Measurements from ENCODE around the gene ZNF683. TPM values are rescaled to one million over a fixed set of nuclear protein-coding genes. Genes with fewer than 3 reads are reported as not detected.
"Not testable (repeated sequence)": the region's sequence is repeated elsewhere in the genome, so short reads cannot be mapped to it uniquely, and the experiment has no call there.

The ZNF683 gene
- 1 to 10 TPM in 1 of 2 experiments, under 1 TPM in 1; 0.69 to 1.3 TPM for total RNA-seq

DNA sequence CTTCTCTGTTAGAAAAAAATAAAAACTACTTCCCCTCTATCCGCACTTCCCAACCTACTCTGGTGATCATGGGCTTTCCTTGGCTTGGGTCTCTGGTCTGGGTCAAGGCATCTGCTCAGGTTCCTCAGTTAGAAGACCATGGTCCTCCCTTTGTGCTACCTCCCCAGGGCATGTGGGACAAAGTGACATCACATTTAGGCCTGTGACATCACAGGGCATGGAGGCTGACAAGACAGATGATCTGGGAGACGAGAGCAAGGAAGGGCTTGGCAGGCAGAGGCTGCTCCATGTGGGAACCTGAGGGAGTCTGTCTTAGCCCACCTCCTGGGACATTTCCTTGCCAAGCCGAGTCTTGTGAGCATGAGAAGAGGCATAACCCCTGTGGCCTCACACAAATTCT is at the start of gene ZNF683:
Gene ZNF683, minus strand, starts transcription at position 140 of the 400 bp plus-strand sequence. CDS start 4,179 bp downstream, outside the sequence.
- intact Hi-C loops (cut with micrococcal nuclease), result loop anchor here (5.0 kb wide), 1 partner anchor 55 kb away; the partner anchor contains the start of gene CD52
- not testable (repeated sequence) for H3K9me3 Mint-ChIP-seq; H3K27me3 Mint-ChIP-seq; DNase-seq; H3K36me3 Mint-ChIP-seq (ENCODE audit: low read depth); ATAC-seq; H3K4me3 Mint-ChIP-seq
- CTCF ChIA-PET, result interaction anchor here (3.7 to 4.3 kb wide), 2 partner anchors 9 to 45 kb away, joined by 24 to 53 read pairs; no protein-coding TSS in a partner anchor
- POLR2A ChIA-PET, result interaction anchor here (1.2 kb wide), 1 partner anchor 84 kb away, joined by 3 read pairs; no protein-coding TSS in a partner anchor
- Mint-ChIP-seq H3K27ac (peak within 1 kb of the TSS; percentile 68), H3K4me1 (ENCODE audit: low read depth) (peaks cover 78% of the 10 kb centered on the region)

DNA sequence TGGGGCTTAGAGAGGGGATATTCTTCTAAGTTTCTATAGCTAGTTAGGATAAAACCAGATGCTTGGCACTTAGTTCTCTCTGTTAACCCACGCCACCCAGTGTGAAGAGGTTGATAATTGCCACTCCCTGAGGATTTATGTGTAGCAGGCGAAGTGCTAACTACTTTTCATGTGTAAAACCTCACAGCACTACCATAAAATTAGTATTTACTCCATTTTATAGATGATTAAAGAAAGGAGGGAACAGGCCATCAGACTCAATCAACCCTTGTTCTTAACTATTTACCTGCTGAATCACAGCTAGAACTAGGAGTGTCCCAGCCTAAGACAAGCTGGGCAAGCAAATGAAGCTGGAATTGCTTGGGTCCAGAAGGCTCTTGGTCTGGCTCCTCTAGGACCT is 46.9 kb upstream of the ZNF683 start:
- H3K27me3 Mint-ChIP-seq, result peaks cover 9% of the 10 kb centered on the region
- DNase-seq (no peak), ATAC-seq (no peak)
- no peaks in the 10 kb centered on the region for H3K36me3 Mint-ChIP-seq (ENCODE audit: low read depth)
- H3K4me3 Mint-ChIP-seq, result no peak overlapping the region
- intact Hi-C loops (cut with micrococcal nuclease), result no loop called here
- TF ChIP-seq, protein P1, sequence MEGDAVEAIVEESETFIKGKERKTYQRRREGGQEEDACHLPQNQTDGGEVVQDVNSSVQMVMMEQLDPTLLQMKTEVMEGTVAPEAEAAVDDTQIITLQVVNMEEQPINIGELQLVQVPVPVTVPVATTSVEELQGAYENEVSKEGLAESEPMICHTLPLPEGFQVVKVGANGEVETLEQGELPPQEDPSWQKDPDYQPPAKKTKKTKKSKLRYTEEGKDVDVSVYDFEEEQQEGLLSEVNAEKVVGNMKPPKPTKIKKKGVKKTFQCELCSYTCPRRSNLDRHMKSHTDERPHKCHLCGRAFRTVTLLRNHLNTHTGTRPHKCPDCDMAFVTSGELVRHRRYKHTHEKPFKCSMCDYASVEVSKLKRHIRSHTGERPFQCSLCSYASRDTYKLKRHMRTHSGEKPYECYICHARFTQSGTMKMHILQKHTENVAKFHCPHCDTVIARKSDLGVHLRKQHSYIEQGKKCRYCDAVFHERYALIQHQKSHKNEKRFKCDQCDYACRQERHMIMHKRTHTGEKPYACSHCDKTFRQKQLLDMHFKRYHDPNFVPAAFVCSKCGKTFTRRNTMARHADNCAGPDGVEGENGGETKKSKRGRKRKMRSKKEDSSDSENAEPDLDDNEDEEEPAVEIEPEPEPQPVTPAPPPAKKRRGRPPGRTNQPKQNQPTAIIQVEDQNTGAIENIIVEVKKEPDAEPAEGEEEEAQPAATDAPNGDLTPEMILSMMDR (IDR thresholded peaks at IDR 0.05), result no peak
- no peak overlapping the region for H3K27ac Mint-ChIP-seq
- no peaks in the 10 kb centered on the region for H3K4me1 Mint-ChIP-seq (ENCODE audit: low read depth)
- no peaks in the 10 kb centered on the region for H3K9me3 Mint-ChIP-seq
- ChIA-PET CTCF (interaction anchor here (0.7 to 2.1 kb wide), 7 partner anchors 9 to 250 kb away, joined by 3 to 6 read pairs (median 3); partner anchors contain the start of genes LIN28A and ZNF593), POLR2A (interaction anchor here (0.8 to 1.1 kb wide), 3 partner anchors 41 to 316 kb away, joined by 3 to 4 read pairs (median 3); no protein-coding TSS in a partner anchor)

DNA sequence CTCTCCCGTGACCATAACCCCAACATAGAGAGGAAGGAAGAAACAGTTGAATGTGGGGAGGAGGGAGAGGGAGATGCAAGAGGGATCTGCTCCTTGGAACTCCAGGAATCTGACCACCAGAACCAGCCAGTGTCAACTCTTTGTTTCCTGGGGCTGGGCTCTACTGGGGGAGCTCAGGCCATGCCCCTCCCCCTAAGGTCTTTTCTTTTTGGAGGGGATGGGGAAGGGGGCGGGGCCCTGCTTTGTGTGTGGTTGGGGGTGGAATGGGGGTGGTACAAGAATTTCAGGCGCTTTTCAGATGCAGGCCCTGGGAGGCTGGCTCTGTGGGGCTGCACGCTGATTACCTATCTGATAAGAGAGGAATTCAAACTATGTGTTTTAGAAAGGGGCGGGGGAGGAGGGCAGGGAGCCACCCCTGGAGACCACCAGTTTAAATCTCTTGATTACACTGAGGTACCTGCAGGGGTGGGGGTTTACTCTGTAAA is 46.4 kb upstream of the ZNF683 start:
- peaks cover 11% of the 10 kb centered on the region for H3K27me3 Mint-ChIP-seq
- ChIA-PET POLR2A (interaction anchor here (0.7 to 1.1 kb wide), 3 partner anchors 70 to 1349 kb away, joined by 3 read pairs; no protein-coding TSS in a partner anchor), CTCF (interaction anchor here (0.7 to 4.3 kb wide), 7 partner anchors 8 to 274 kb away, joined by 3 to 53 read pairs (median 3); partner anchors contain the start of genes LIN28A and ZNF593)
- ATAC-seq, result no peak
- DNase-seq, result no peak
- no peaks in the 10 kb centered on the region for H3K36me3 Mint-ChIP-seq (ENCODE audit: low read depth)
- no peak overlapping the region for H3K27ac Mint-ChIP-seq
- no peak overlapping the region for H3K4me3 Mint-ChIP-seq
- H3K4me1 Mint-ChIP-seq (ENCODE audit: low read depth), result no peaks in the 10 kb centered on the region
- TF ChIP-seq, protein P1 (IDR thresholded peaks at IDR 0.05), result no peak
- no peaks in the 10 kb centered on the region for H3K9me3 Mint-ChIP-seq
- intact Hi-C loops (cut with micrococcal nuclease), result no loop called here

DNA sequence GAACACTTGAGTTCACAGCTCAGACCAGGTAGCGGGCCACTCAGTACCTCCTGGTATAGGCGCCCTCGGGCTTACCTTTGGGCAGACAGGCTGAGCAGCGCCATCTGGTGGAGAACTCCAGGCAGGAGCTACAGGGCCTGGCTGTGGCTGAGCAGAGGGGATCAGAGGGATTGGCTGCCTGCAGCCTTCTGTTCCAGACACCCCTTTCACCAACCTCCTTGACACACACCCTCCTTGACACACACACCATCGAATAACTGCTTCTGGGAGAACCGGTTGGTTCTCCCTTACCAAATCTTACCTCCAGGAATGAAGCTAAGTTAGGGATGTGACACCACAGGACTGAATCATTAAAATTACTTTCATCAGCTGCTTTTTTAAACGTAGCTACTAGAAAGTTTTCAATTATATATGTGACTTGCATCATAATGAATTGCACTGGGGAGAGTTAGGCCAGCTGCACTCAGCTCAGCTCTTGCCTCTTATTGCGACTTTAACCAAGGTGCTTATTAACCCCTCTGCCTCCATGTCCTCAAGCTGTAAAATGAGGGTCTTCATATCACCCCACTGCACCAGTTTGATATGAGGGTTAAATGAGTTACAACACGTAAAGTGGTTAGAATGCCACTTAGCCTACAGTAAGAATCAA is 44.7 kb upstream of the ZNF683 start:
- ChIA-PET POLR2A (interaction anchor here (0.6 to 1.8 kb wide), 6 partner anchors 38 to 454 kb away, joined by 3 to 4 read pairs (median 3); no protein-coding TSS in a partner anchor), CTCF (interaction anchor here (0.6 to 4.3 kb wide), 83 partner anchors 9 to 949 kb away, joined by 3 to 61 read pairs (median 5); partner anchors contain the start of genes CATSPER4, CD52, CEP85 and DHDDS)
- Mint-ChIP-seq H3K27ac (no peak overlapping the region), H3K36me3 (ENCODE audit: low read depth) (no peaks in the 10 kb centered on the region), H3K27me3 (peaks cover 24% of the 10 kb centered on the region), H3K4me1 (ENCODE audit: low read depth) (no peaks in the 10 kb centered on the region), H3K4me3 (no peak overlapping the region), H3K9me3 (no peaks in the 10 kb centered on the region)
- ATAC-seq, result peak; percentile 100
- peak; percentile 93 for DNase-seq
- intact Hi-C loops (cut with micrococcal nuclease), result no loop called here
- TF ChIP-seq, protein P1 (IDR thresholded peaks at IDR 0.05), result peak; percentile 82

DNA sequence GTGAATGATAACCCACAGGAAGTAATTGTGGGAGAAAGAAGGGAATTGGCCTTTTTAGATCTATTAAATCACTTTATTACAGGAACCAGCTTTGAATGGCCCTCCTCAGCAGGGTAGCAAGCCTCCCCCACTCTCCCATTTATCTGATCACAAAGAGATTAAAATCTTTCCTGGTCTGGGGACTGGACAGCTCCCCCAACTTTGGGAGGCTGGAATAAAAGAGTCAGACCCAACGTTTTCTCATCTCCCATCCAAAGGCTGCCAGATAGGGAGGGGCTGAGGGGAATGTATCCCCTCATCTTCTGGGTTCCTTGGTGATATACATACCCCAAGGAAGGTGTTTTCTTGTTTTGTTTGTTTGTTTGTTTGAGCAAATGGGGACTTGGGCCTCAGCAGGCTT is 40.5 kb upstream of the ZNF683 start:
- Mint-ChIP-seq H3K27ac (no peak overlapping the region), H3K27me3 (peaks cover 53% of the 10 kb centered on the region), H3K9me3 (no peaks in the 10 kb centered on the region), H3K36me3 (ENCODE audit: low read depth) (no peaks in the 10 kb centered on the region), H3K4me1 (ENCODE audit: low read depth) (peaks cover 23% of the 10 kb centered on the region), H3K4me3 (no peak overlapping the region)
- POLR2A ChIA-PET, result no interaction called here
- no peak for DNase-seq
- intact Hi-C loops (cut with micrococcal nuclease), result no loop called here
- TF ChIP-seq, protein P1 (IDR thresholded peaks at IDR 0.05), result no peak
- no peak for ATAC-seq
- CTCF ChIA-PET, result interaction anchor here (3.9 kb wide), 1 partner anchor 16 kb away, joined by 15 read pairs; no protein-coding TSS in a partner anchor

Data from activated CD8-positive, alpha-beta T cell treated with anti-CD3 and anti-CD28 coated beads for 36 hours (primary cell).